GM19455 (cell line): ENCODE data around the gene FHOD3.
"Not testable (repeated sequence)": the region's sequence is repeated elsewhere in the genome, so short reads cannot be mapped to it uniquely, and the experiment has no call there.

Experiments
- ATAC-seq: cut with Tn5 transposase; IDR thresholded peaks from one replicate; pipeline ENCODE4 v1.9.1; 2021; ENCODE audit not compliant: unreplicated experiment

Gene FHOD3

DNA sequence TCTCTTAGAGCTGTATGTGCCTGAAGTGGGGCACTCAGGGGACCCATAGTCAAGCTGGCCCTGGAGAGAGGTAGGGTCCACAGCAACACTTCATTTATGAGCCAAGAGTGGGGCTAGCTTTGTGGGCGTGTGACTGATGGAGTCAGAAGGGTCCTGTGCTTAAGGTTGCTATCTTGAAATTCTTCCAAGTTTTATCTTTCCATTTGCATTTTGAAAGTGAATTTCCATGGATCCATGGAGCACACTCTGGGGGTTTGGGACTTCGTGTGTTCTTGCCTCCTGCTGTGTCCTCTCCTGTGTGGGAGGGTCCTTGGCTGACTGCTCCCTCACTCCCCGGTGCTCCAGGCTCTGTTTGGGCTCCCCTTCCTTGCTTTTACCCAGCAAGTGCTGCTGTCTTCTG lies 50.8 kb downstream of the FHOD3 start:
- ATAC-seq, result no peak

DNA sequence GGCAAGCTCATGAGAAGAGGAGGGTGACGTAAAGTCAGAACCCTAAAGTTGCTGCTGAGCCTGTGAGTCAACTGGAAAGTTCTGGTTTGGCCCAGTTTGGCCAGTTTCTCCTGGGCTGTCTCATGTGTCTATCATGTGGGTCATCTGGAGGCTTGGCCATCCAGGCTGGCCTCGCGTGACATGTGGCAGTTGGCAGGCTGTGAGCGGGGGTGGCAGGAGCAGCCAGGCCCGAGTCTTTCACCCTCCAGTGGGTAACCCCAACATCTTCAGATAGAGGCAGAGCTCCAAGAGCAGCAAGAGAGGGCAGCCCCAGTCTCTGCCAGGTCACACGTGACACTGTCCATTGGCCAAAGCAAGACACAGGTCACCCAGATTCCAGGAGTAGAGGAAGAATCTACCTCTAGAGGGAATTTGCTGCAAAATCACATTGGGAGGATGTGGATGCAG lies 51.5 kb downstream of the FHOD3 start:
- ATAC-seq, result no peak

DNA sequence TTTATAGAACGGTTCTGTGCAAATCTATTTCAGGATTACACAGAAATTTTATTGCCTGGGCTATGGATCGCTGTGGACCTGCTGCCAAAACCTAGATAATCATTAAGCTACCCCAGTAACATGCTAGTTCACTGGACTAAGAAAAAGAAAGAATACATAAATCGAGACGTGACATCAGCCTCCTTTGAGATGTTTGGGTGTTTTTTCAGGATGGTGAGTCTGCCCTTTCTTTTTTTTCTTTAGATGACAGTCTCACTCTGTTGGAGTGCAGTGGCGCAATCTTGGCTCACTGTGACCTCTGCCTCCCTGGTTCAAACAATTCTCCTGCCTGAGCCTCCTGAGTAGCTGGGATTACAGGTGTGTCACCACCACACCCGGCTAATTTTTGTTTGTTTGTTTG lies 52.0 kb downstream of the FHOD3 start:
- no peak for ATAC-seq

DNA sequence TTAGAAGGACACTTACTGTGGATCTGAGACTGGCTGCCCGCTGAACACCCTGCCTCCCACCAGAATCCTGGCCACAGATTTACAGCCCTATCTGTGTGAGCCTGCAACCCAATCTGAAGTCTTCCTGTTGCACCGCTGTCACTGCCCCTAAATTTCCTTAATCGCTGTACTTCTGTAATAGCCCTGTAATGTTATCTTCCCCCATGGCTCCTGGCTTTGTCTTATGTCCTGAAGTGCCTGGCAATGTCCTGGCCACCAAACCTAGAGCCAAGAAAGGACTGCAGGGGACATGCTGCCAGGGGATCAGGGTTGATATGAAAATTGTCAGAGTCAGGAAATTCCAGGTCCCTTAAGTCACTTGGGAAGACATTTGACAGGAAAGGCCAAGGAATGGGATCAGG lies 52.7 kb downstream of the FHOD3 start:
- no peak for ATAC-seq

DNA sequence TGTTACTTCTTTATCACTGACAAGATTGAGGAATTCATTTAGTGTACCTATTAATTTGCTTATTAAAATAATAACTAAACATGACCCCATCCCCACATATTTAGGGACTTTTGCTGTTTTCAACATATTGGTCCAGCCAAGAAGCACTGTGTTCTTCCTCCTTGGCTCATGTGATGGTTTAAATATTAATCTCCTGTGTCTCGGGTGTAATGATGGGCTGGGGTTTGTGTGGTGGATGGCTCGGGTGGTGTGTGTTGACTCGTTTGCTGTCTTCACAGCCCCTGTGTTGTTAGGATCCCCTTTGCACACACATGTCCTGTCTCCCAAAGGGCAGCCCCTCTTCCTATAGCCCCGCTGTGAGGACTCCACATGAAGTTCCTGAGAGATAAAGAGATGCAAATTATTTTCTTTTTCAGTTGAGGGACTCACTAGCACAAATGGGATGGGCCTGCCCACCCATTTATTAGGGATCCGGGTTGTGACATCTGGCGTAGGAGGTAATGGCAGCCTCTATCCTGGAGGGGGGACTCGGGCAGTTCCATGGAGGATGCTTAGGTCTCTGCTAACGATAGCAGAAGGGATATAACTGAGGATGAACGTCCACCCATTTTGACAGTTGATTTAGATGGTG lies 53.4 kb downstream of the FHOD3 start:
- ATAC-seq, result no peak

DNA sequence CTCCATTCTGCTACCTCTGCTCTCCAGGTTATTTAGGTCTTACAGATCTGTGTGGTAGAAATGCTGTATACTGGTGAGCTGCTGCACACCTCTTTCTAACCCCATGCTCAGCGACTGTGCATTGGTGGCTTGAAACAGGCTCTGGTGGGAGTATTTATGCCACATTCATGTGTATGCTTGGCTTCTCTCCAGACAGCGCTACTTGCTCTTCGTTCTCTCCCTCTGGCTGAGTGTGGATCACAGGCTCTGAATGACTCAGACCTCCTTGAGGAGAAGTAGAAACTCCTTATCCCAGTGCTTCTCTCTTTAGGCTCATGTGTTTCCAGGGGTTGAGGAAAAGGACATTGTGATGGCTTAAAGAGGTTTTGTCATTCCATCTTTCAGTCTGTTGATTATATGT lies 54.9 kb downstream of the FHOD3 start:
- ATAC-seq, result no peak

DNA sequence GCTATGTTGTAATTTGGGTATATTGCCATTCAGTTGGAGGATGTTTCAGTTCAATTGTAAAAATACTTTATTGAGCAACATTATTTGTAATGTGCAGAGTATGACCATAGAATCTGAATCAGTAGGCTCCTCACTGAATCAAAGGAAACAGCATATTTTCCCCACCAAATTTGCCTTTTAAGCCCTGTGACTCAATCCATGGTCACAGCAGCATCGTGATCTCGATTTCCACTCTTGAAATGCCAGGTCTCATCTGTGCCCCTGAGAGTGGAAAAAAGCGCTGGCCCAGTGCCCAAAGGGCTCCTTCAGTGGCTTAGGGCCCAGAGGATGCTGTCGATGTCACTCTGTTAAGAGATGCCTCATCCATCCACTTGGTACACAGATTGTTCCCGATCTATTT lies 57.5 kb downstream of the FHOD3 start:
- ATAC-seq, result no peak

DNA sequence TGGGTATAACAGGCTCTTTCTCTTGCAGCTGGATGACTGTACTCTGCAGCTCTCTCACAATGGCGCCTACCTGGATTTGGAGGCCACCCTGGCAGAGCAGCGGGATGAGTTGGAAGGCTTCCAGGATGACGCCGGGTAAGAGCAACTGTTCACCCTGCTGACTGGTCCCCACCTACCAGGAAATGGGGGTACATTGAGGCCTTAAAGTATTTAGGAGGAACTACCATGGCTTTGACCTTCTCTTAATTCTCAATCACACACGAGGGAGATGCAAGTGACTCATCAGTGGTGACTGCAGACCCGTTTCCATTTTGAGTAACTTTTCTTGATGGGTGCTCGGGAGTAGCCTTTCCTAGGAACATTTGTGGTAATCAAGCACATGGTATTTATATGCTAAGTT lies 58.0 kb downstream of the FHOD3 start:
- ATAC-seq, result no peak

DNA sequence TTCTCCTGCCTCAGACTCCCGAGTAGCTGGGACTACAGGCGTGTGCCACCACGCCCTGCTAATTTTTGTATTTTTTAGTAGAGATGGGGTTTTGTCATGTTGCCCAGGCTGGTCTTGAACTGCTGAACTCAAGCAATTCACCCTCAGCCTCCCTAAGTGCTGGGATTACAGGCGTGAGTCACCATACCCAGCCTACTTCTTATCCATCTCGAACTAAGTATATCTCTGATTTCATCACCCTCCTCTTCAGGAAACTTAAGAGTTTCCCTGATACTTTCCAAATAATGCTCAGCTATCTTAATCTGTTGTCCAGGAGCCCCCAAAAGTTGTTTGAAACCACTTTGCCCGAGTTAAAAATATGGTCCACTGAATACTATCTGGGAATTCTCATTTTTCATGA lies 59.2 kb downstream of the FHOD3 start:
- ATAC-seq, result not testable (repeated sequence)

DNA sequence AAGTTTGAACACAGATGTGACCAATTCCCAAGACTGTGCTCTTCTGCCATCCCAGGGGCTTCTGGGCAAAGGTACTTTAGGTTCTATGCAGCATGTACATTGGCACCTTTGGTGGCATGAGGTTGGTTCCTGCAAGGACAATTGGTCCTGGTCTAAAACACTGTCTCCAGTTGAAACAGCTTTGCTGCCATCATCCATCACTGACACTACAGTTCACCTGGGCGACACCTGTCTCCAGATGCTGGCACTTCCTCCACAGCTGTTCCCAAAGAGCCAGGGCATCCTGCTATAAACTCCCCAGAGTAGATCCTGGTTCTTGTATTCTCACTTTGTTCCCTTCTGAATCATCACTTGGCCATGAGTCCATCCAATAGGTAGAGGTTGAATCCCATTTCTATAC lies 60.6 kb downstream of the FHOD3 start:
- no peak for ATAC-seq

DNA sequence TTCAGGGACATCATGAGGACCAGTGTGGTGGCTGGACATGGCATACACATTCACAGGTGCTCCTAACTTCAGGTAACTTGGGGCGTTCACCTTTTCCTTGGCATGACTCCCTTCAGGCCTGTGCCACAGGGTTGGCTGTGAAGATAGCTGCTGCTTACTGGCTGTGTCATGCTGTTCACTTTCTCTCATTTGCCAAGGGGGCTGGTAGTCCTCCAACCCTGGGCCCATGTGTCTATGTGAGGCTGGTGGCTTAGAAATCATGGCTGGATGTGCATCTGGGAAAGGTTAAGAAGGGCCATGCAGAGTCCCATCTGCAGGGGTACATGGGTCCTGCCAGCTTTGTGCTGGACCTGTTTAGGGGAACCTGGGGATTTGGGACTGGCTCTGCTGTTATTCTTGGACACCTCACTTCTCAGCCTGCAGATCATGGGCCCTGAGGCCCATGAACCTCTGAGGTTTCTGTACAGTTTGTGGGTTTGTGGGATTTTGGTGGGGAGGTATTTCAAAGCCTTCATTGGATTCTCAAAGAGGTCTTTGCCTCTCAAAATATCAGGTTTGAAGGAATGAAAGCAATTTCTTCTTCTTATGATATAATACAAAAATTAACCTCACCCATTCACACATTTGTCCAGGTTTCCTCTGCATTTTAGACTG lies 62.9 kb downstream of the FHOD3 start:
- ATAC-seq, result no peak

DNA sequence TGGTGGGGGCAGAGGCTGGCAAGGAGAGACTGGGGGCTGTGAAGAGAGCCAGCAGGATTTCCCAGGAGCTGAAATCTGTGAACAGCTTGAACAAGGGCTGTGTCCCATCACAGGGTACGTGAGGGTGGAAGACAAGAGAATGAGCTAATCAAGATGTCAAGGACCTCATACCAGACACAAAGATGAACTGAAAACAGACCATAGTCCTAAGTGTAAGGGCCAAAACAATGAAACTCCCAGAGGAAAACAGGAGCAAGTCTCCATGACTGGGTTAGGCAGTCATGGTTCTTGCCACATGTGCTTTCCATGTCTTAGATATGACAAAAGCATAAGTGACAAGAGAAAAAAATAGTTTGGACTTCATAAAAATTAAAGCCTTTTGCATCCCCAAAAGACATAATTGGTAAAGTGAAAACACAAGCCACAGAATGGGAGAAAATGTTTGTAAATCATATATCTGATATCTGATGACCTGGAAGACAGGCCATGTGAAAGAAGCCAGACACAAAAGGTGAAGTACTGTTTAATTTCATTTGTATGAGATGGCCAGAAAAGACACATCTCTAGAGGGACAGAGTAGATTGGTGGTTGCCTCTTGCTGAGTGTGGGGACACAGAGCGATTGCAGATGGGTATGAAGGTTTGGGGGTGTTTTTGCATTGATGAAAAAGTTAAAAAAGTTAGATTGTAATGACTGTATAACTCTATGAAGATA lies 67.6 kb downstream of the FHOD3 start:
- ATAC-seq, result no peak

DNA sequence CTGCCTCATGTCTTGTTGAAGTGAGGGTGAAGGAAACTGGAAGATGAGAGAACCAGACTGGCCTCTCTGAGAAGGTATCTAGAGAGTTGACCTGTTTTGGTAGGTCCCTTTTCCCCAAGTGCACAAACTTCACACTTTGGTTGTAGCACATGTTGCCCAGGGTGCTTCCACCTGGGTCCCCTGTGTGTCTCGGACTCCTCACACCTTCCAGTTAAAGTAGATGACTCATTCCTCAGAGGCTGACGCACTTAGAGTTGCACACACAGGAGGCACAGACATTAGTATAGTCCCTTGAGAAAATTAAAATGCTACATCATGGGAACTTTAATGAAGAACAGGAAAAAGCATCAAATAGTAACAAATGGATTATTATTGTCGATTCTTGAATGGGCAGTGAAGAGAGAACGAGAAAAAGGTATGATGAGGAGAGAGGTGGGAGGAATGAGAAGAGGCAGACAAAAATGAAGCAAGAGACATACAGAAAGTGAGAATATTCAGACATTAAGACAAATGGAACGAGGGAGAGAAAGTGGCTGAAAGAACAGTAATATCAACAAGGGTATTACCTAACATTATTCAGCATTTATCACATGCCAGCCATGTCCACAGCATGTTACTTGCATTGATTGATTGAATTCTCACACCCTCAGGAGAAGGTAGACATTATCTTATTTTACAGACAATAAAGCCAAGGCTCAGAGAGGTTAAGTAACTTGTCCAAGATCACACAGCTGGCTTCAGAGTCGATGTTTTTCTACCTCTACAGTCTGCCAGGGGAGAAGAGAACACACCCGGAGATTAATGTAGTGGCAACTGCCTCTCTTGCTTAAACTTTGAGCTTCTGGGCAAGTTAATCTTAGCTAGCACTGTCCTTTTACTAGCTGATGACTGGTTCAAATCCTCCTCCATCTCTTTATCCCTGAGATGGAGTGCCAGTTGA lies 68.6 kb downstream of the FHOD3 start:
- no peak for ATAC-seq

DNA sequence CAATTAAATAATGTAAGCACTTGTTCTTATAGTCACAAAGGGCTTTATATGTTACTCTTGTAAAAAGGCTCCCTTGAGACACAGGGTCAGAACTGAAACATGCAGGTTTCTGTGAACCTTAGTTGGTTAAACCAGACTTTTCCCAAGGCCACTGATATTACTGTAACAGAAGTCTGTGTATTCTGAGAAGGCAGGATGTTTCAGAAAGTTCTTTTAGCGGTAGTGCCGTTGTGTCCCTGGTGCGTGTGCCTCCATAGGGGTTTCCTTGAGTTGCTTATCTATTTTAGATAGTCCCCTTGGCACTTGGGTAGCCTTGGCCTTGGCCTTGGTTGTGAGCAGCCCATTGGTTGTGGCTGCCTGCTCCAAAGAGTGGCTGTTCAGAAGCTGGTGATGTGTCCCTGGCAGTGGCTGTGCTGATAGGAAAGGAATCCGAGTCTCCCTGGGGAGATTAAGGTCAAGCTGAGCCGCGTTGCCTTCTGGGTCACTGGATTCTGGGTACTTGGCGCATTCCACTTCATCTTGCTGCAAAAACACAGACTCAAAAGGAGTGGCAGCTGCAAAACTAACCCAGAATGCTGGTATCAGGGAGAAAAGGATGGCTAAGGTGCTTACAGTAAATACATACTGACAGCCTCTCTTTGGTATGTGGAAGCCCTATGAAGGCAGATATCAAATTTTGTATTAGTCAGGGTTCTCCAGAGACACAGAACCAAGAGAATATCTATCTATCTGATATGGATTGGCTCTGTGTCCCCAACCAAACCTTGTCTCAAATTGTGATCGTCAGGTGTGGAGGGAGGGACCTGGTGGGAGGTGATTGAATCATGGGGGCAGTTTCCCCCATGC lies 69.7 kb downstream of the FHOD3 start:
- ATAC-seq, result no peak

DNA sequence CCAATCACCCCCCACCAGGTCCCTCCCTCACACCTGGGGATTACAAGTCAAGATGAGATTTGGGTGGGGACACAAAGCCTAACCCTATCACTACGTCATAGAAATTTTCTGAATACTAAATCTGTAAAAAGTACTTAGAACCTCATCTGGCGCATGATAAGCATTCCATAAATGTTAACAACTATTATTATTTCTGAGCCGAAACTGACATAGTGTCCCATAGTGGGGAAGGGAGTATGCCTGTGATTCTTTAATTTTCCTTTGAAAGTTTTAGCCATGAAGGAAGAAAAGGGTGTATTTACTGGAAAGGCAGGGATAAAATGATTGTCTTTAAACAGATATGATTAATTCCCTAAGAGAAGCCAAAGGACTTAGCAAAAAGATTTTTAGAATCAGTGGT lies 71.4 kb downstream of the FHOD3 start:
- no peak for ATAC-seq

DNA sequence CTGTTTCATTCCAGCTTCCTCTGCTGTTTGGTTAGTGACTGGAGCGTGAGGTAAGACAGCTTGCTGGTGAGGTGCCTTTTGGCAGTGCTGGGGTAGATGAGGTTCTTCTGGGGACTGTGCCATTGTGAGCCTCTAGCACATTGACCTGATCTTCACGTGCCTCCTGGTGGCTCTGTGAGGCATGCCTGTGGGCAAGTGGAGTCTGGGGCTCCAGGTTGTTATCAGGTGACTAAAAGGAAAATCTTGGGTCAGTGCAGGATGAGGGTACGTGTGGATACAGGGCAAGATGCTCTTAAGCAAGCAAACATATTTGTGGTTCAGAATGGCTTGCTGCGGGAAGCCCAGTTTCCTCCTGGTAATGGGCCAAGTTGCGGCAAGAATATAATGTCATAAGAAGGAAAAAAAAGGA lies 75.4 kb downstream of the FHOD3 start:
- no peak for ATAC-seq

DNA sequence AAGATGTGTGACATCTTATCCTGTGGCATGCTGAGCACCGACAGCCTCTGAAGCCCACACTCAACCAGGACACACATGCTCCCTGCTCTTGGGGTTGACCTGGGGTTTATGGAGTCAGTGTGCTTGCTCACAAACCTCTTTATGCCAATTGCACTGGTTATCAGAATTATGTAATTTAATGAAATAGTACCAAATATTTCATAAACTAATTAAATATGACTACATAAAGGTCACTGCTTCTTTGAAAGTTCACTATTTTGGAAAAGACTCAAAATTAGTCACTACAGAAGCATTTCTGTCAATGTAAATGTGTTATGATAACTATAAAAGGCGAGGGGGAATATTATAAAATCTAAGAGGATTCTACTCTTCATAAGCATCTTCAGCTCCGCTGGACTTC lies 76.7 kb downstream of the FHOD3 start:
- no peak for ATAC-seq

DNA sequence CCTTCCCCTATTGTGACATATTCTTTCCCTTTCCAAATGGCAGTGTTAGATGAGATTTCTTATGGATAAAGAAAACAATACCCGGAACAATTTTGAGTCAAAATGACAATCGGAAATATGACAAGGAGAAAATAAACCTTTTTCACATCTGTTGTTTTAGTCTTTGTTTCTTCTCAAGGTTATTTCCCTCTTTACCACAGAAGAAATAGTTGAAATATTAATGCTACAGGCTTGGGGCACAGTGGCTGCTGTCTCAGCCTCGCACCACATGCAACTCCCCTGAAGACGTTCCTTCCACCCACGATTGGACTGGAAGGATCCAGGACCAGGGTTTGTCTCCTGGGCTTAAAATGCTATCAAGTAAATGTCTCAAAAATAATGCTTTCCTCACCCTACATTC lies 77.6 kb downstream of the FHOD3 start:
- no peak for ATAC-seq

DNA sequence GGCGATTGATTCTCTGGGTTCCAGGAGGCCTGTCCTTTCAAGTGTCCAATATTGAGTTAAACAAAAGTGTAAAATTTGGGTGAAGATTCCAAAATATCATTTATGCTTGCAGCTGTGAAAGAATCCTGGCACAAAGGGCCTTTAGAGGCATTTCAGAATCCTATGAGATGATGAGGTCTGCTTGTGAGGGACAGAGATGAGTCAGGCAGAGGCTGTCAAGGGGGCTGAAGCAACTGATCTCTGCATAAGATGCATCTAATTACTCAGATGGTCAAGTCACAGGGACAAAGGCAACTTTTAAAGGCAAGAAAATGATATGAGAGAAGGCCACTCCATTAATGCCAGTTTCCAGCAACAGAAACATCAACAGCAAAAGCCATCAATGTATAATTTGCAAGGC lies 78.8 kb downstream of the FHOD3 start:
- ATAC-seq, result no peak

DNA sequence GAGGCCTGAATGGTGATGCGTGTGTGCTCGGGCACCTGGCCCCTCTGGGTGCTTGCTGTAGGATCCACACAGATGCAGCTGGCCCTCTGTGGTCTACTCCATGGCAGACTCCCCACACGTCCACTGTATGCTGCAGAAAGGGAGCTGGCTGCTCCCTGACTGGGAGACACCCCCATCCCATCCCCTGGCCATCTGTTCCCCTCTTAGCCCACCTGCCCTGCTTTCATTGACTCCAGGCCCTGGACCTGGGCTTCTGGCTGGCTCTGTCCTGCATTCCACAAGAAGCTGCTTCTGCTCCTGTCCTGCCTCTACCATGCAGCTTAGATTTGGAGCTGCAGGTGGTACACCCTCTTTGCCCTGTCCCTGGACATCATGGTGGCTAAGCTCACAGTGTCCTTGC lies 80.1 kb downstream of the FHOD3 start:
- no peak for ATAC-seq
